Chondrocyte (in vitro differentiated cells): Measurements from ENCODE around the gene MLKL. TPM values are rescaled to one million over a fixed set of nuclear protein-coding genes. Genes with fewer than 3 reads are reported as not detected.
"Not testable (repeated sequence)": the region's sequence is repeated elsewhere in the genome, so short reads cannot be mapped to it uniquely, and the experiment has no call there.

Experiments used
- DNase-seq: peaks from one replicate; pipeline ENCODE4 v3.0.0; 2021; ENCODE audit warnings: mixed read lengths, low spot score
- H3K27ac Mint-ChIP-seq: one replicate; pipeline ENCODE4 v1.8.0; 2021; ENCODE audit warnings: mild to moderate bottlenecking, moderate library complexity, mixed read lengths; ENCODE audit not compliant: unreplicated experiment
- H3K27me3 Mint-ChIP-seq: 2 replicates; pipeline ENCODE4 v1.8.0; 2021; ENCODE audit warnings: low read depth, mixed read lengths
- H3K36me3 Mint-ChIP-seq: 2 replicates; pipeline ENCODE4 v1.8.0; 2021; ENCODE audit warnings: low read depth, mixed read lengths
- H3K4me1 Mint-ChIP-seq: 2 replicates; pipeline ENCODE4 v1.8.0; 2021; ENCODE audit warnings: low read depth, mild to moderate bottlenecking, mixed read lengths
- H3K4me3 Mint-ChIP-seq: one replicate; pipeline ENCODE4 v1.8.0; 2021; ENCODE audit warnings: mild to moderate bottlenecking, moderate library complexity, mixed read lengths; ENCODE audit not compliant: unreplicated experiment
- H3K9me3 Mint-ChIP-seq: 2 replicates; pipeline ENCODE4 v1.8.0; 2021; ENCODE audit warnings: low read depth, mixed read lengths
- total RNA-seq: library from RNA; stranded (reverse); gene quantifications from 3 replicates; pipeline ENCODE4 v1.2.1, GENCODE V29; 2021
- TF ChIP-seq, protein P1 (sequence below): fragments of 200-600 bp; sonication (generic); IDR thresholded peaks from 2 replicates; pipeline ENCODE4 v1.5.0; 2021; ENCODE audit warnings: antibody characterized with exemption, mild to moderate bottlenecking, moderate library complexity

MLKL gene
- total RNA-seq, 1 donor from 2014 or later, result 2.7 TPM

DNA sequence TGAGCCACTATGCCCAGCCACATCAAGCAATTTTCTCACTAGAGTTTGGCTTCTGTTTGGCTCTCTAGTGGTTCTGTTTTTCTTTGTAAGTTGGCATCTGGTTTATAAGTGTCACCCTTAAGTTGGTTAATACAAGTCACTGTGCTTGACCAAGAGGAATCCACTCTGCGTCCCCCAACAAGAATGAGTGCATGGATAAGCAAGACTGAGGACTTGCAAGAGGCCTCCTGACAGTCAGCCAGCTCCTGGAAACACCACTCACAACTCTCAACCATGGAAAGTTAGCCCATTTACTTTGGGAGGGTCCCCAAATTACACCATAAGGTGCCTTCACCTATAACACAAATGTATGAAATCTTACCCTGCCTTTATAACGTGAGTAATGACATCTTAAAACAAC lies 41.6 kb downstream of the MLKL start:
- H3K4me3 Mint-ChIP-seq, result no peak overlapping the region
- TF ChIP-seq, protein P1, sequence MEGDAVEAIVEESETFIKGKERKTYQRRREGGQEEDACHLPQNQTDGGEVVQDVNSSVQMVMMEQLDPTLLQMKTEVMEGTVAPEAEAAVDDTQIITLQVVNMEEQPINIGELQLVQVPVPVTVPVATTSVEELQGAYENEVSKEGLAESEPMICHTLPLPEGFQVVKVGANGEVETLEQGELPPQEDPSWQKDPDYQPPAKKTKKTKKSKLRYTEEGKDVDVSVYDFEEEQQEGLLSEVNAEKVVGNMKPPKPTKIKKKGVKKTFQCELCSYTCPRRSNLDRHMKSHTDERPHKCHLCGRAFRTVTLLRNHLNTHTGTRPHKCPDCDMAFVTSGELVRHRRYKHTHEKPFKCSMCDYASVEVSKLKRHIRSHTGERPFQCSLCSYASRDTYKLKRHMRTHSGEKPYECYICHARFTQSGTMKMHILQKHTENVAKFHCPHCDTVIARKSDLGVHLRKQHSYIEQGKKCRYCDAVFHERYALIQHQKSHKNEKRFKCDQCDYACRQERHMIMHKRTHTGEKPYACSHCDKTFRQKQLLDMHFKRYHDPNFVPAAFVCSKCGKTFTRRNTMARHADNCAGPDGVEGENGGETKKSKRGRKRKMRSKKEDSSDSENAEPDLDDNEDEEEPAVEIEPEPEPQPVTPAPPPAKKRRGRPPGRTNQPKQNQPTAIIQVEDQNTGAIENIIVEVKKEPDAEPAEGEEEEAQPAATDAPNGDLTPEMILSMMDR, result no peak
- no peak overlapping the region for H3K27ac Mint-ChIP-seq
- peaks cover 32% of the 10 kb centered on the region for H3K4me1 Mint-ChIP-seq
- H3K27me3 Mint-ChIP-seq, result no peaks in the 10 kb centered on the region
- peaks cover 26% of the 10 kb centered on the region for H3K36me3 Mint-ChIP-seq
- H3K9me3 Mint-ChIP-seq, result no peaks in the 10 kb centered on the region
- no peak for DNase-seq

DNA sequence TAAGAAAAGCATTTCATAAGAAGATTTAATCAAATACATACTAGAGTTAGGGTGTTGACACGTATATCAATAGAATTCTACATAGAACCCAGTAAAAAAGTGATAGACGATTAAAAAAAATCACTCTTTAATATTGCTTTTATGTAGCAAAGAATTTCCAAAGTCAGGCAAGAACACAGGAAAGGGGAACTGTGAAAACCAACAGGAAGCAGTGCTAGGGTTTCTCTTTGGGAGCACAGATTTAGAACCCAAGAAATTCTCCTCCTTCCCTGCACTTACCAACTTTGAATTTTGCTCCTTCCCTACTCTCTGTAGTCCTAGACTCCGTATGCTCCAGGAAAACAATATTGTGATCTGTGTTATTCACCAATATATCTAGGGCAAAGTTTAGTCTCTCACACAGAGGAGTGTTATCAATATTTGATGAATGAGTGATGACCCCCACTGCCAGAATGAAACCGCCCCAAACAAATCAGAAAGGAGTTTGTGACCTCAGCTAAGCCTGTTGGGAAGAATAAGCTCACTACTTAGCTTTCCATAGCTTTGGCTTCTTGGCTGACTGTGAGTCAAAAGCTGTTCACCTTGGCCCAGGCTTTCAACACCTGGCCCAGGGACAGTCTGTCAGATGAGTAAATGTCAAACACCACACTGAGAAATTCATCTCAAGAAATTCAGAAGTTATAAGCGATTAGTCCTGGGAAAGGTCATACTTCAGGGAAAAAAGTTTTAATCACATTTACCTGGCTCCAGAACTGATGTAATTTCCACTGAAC lies 42.6 kb downstream of the MLKL start:
- peaks cover 24% of the 10 kb centered on the region for H3K36me3 Mint-ChIP-seq

DNA sequence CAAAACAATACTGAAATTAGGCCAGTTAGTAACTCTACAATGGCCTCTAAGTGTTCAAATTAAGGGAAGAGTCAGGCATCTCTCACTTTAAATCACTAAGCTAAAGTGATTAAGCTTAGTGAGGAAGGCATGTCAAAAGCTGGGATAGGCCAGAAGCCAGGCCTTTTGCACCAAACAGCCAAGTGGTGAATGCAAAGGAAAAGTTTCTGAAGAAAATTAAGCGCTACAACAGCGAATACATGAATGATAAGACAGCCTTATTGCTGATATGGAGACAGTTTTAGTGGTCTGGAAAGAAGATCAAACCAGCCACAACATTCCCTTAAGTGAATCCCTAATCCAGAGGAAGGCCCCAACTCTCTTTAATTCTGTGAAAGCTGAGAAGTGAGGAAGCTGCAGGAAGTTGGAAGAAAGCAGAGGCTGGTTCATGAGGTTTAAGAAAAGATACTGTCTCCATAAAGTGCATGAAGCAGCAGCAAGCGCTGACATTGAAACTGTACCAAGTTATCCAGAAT lies 46.1 kb downstream of the MLKL start:
- Mint-ChIP-seq H3K36me3 (peaks cover 11% of the 10 kb centered on the region), H3K9me3 (no peaks in the 10 kb centered on the region), H3K27ac (no peak overlapping the region), H3K4me1 (peaks cover 50% of the 10 kb centered on the region), H3K4me3 (no peak overlapping the region), H3K27me3 (no peaks in the 10 kb centered on the region)
- TF ChIP-seq, protein P1, result no peak
- DNase-seq, result no peak

More for the DNA sequence above, 42.6 kb downstream of the MLKL start:
- H3K9me3 Mint-ChIP-seq, result no peaks in the 10 kb centered on the region
- H3K4me3 Mint-ChIP-seq, result no peak overlapping the region
- no peak overlapping the region for H3K27ac Mint-ChIP-seq
- DNase-seq, result no peak
- TF ChIP-seq, protein P1, result no peak
- H3K4me1 Mint-ChIP-seq, result peaks cover 32% of the 10 kb centered on the region
- H3K27me3 Mint-ChIP-seq, result no peaks in the 10 kb centered on the region

DNA sequence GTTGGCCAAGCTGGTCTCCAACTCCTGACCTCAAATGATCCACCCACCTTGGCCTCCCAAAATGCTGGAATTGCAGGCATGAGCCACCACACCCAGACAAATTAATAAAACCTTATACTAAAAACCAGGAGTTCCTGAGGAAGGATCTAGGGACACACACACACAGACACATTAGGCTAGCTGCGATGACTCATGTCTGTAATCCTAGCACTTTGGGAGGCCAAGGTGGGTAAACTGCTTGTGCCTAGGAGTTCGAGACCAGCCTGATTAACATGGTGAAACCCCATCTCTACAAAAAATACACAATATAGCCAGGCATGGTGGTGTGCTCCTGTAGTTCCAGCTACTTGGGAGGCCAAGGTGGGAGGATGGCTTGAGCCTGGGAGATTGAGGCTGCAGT lies 47.8 kb downstream of the MLKL start:
- not testable (repeated sequence) for H3K27me3 Mint-ChIP-seq, DNase-seq, H3K9me3 Mint-ChIP-seq, H3K36me3 Mint-ChIP-seq, H3K4me3 Mint-ChIP-seq
- Mint-ChIP-seq H3K27ac (peak overlapping the region; percentile 88), H3K4me1 (peaks cover 49% of the 10 kb centered on the region)

DNA sequence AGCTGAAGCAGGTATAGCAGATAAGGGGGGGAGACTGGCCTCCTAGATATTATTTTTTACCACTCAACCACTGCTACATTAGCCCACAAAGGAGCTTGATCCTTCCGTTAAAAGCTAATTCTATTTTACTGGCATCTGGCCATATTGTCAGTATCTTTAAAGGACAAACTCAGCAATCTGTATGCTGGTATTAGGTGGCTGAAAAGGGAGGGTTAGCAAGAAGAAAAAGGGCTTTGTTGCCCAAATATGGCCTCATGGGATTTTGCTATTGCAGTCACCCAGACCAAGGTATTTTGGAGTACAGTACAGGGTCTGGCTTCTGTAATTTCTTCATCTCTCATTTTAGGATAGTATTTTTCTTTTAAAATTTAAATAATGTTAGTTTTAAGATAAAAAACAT lies 48.4 kb downstream of the MLKL start:
- Mint-ChIP-seq H3K27me3 (no peaks in the 10 kb centered on the region), H3K36me3 (peaks cover 9% of the 10 kb centered on the region)
- TF ChIP-seq, protein P1, result no peak

DNA sequence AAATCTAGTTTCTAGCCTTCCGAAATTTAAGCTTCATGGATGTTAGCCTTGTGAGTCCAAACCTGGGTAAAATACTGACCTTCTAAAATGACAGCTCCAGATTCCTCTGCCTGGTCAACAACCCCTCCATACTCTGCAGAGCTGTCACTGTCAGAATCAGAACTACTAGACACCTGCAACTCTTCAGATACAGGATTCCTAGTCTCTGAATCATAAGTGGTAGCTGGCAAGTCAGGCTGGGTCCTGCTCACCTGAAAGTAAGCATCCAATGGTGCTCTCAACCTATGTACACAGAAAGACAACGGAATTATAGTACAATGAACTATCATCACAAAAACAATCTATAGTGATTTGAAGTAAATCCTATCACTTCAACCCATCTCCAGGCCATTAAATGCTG lies 48.8 kb downstream of the MLKL start:
- Mint-ChIP-seq H3K4me1 (peaks cover 57% of the 10 kb centered on the region), H3K27ac (peak overlapping the region; percentile 57), H3K4me3 (no peak overlapping the region), H3K36me3 (peaks cover 9% of the 10 kb centered on the region), H3K27me3 (no peaks in the 10 kb centered on the region), H3K9me3 (no peaks in the 10 kb centered on the region)
- no peak for DNase-seq
- TF ChIP-seq, protein P1, result no peak

More for the DNA sequence above, 48.4 kb downstream of the MLKL start:
- H3K27ac Mint-ChIP-seq, result no peak overlapping the region
- H3K4me3 Mint-ChIP-seq, result no peak overlapping the region
- peaks cover 53% of the 10 kb centered on the region for H3K4me1 Mint-ChIP-seq
- H3K9me3 Mint-ChIP-seq, result no peaks in the 10 kb centered on the region
- DNase-seq, result no peak
